GM21786 (cell line): ENCODE measurements around the gene PCDH15.

ENCODE experiments used
- ATAC-seq: cut with Tn5 transposase; IDR thresholded peaks from one replicate; pipeline ENCODE4 v1.9.1; 2021; ENCODE audit not compliant: unreplicated experiment

The PCDH15 gene

GRCh38 chr10:54137396-54137795 is 663.6 kb downstream of the PCDH15 start:
- ATAC-seq = no peak

- no peak for ATAC-seq
Measured at GRCh38 chr10:54133203-54133602, 667.8 kb downstream of the PCDH15 start.

GRCh38 chr10:54131833-54132232 is 669.2 kb downstream of the PCDH15 start:
- ATAC-seq = no peak

- no peak for ATAC-seq
Measured at GRCh38 chr10:54130394-54130793, 670.6 kb downstream of the PCDH15 start.

GRCh38 chr10:54125098-54125747 is 675.8 kb downstream of the PCDH15 start:
- ATAC-seq = no peak

- no peak for ATAC-seq
Measured at GRCh38 chr10:54124209-54124885, 676.7 kb downstream of the PCDH15 start.

GRCh38 chr10:54120806-54121205 is 680.2 kb downstream of the PCDH15 start:
- no peak for ATAC-seq

GRCh38 chr10:54108961-54109360 is 692.1 kb downstream of the PCDH15 start:
- no peak for ATAC-seq

GRCh38 chr10:54096892-54097291 is 704.1 kb downstream of the PCDH15 start:
- no peak for ATAC-seq

GRCh38 chr10:54094321-54094720 is 706.7 kb downstream of the PCDH15 start:
- ATAC-seq = no peak

GRCh38 chr10:54091237-54091636 is 709.8 kb downstream of the PCDH15 start:
- no peak for ATAC-seq

- ATAC-seq = no peak
Measured at GRCh38 chr10:54081950-54082349, 719.1 kb downstream of the PCDH15 start.

- ATAC-seq = no peak
Measured at GRCh38 chr10:54067361-54067760, 733.7 kb downstream of the PCDH15 start.

GRCh38 chr10:54066646-54067045 is 734.4 kb downstream of the PCDH15 start:
- no peak for ATAC-seq

GRCh38 chr10:54065106-54065505 is 735.9 kb downstream of the PCDH15 start:
- ATAC-seq = no peak

- no peak for ATAC-seq
Measured at GRCh38 chr10:54064215-54064614, 736.8 kb downstream of the PCDH15 start.

GRCh38 chr10:54063514-54063913 is 737.5 kb downstream of the PCDH15 start:
- no peak for ATAC-seq

- no peak for ATAC-seq
Measured at GRCh38 chr10:54060572-54060971, 740.5 kb downstream of the PCDH15 start.

GRCh38 chr10:54057357-54057756 is 743.7 kb downstream of the PCDH15 start:
- ATAC-seq = no peak

- ATAC-seq = no peak
Measured at GRCh38 chr10:54026340-54026739, 774.7 kb downstream of the PCDH15 start.

- no peak for ATAC-seq
Measured at GRCh38 chr10:54011117-54011516, 789.9 kb downstream of the PCDH15 start.

- ATAC-seq = no peak
Measured at GRCh38 chr10:54010337-54010933, 790.6 kb downstream of the PCDH15 start.
